MM.1S (cell line): ENCODE measurements around the gene SAFB.

Source experiments
- DNase-seq: peaks from one replicate; pipeline ENCODE4 v3.0.0-alpha.2; 2015
- H2AFZ ChIP-seq: fragments of 300-600 bp; sonication (generic); 2 replicates; pipeline ENCODE4 v1.6.0; 2016; ENCODE audit warnings: antibody characterized with exemption, low read length
- H3F3A ChIP-seq: fragments of 300-600 bp; sonication (generic); 2 replicates; pipeline ENCODE4 v1.6.1; 2016; ENCODE audit warnings: mild to moderate bottlenecking, antibody characterized with exemption, low read length, moderate library complexity, mixed read lengths; ENCODE audit not compliant: insufficient read depth
- H3K27ac ChIP-seq: fragments of 300-600 bp; sonication (generic); 2 replicates; pipeline ENCODE4 v1.5.1; 2016; ENCODE audit warnings: mild to moderate bottlenecking, low read length
- H3K27me3 ChIP-seq: fragments of 300-600 bp; sonication (generic); replicated peaks from 2 replicates; pipeline ENCODE4 v1.6.0; 2016; ENCODE audit warnings: low read length; ENCODE audit not compliant: insufficient read depth
- H3K36me3 ChIP-seq: fragments of 300-600 bp; sonication (generic); replicated peaks from 2 replicates; pipeline ENCODE4 v1.6.1; 2016; ENCODE audit warnings: mild to moderate bottlenecking, low read length, mixed read lengths; ENCODE audit not compliant: insufficient read depth
- H3K4me1 ChIP-seq: fragments of 300-600 bp; sonication (generic); 2 replicates; pipeline ENCODE4 v1.6.1; 2016; ENCODE audit warnings: low read length, mixed read lengths
- H3K4me2 ChIP-seq: fragments of 300-600 bp; sonication (generic); 2 replicates; pipeline ENCODE4 v1.6.0; 2016; ENCODE audit warnings: low read depth, low read length
- H3K4me3 ChIP-seq: fragments of 300-600 bp; sonication (generic); 2 replicates; pipeline ENCODE4 v1.5.1; 2016; ENCODE audit warnings: low read length, mixed read lengths
- H3K79me2 ChIP-seq: fragments of 300-600 bp; sonication (generic); 2 replicates; pipeline ENCODE4 v1.6.1; 2016; ENCODE audit warnings: mixed run types, low read length, mixed read lengths
- H3K9ac ChIP-seq: fragments of 300-600 bp; sonication (generic); 2 replicates; pipeline ENCODE4 v1.6.1; 2016; ENCODE audit warnings: low read length, mixed read lengths
- H3K9me2 ChIP-seq: fragments of 300-600 bp; sonication (generic); replicated peaks from 2 replicates; pipeline ENCODE4 v1.6.1; 2016; ENCODE audit warnings: mild to moderate bottlenecking, low read length, mixed read lengths; ENCODE audit not compliant: insufficient read depth
- H3K9me3 ChIP-seq: fragments of 300-600 bp; sonication (generic); replicated peaks from 2 replicates; pipeline ENCODE4 v1.6.1; 2016; ENCODE audit warnings: mild to moderate bottlenecking, low read length, mixed read lengths; ENCODE audit not compliant: insufficient read depth
- H4K20me1 ChIP-seq: fragments of 300-600 bp; sonication (generic); 2 replicates; pipeline ENCODE4 v1.6.1; 2016; ENCODE audit warnings: mild to moderate bottlenecking, low read length, moderate library complexity, mixed read lengths; ENCODE audit not compliant: insufficient read depth
- EZH2 ChIP-seq: fragments of 300-600 bp; sonication (generic); optimal IDR thresholded peaks from 2 replicates; pipeline ENCODE3; 2017; ENCODE audit warnings: low read depth, mild to moderate bottlenecking, antibody characterized with exemption, low read length, mixed read lengths
- EZH2phosphoT487 ChIP-seq: fragments of 300-600 bp; sonication (generic); IDR thresholded peaks from 2 replicates; pipeline ENCODE4 v1.6.1; 2018; ENCODE audit warnings: antibody characterized with exemption, low read length
- TF ChIP-seq, protein P1 (sequence below): fragments of 300-600 bp; sonication (generic); IDR thresholded peaks from 2 replicates; pipeline ENCODE4 v1.5.1; 2016; ENCODE audit warnings: antibody characterized with exemption, low read length, mixed read lengths

The SAFB gene

DNA sequence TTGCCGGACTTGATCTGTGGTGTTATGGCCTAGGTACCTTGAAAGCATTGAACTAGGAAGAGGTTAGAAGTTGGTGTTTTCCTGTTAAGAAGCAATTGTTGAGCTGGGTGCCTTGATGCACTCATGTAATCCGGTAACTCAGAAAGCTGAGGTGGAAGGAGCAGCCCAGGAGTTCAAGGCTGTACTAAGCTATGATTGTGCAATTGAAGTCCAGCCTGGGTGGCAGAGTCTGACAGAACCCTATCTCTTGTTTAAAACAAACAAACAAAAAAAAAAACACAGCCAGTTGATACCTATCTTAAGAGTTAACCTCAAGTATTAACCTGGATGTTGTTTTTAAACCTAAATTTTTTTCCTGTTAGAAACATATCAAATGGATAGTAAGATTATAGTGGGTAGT is 19.3 kb downstream of the SAFB start:
- H2AFZ ChIP-seq: no peak overlapping the region
- TF ChIP-seq EZH2phosphoT487: no peak
- TF ChIP-seq, protein P1, sequence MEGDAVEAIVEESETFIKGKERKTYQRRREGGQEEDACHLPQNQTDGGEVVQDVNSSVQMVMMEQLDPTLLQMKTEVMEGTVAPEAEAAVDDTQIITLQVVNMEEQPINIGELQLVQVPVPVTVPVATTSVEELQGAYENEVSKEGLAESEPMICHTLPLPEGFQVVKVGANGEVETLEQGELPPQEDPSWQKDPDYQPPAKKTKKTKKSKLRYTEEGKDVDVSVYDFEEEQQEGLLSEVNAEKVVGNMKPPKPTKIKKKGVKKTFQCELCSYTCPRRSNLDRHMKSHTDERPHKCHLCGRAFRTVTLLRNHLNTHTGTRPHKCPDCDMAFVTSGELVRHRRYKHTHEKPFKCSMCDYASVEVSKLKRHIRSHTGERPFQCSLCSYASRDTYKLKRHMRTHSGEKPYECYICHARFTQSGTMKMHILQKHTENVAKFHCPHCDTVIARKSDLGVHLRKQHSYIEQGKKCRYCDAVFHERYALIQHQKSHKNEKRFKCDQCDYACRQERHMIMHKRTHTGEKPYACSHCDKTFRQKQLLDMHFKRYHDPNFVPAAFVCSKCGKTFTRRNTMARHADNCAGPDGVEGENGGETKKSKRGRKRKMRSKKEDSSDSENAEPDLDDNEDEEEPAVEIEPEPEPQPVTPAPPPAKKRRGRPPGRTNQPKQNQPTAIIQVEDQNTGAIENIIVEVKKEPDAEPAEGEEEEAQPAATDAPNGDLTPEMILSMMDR: no peak
- TF ChIP-seq EZH2: no peak
- no peak for DNase-seq
- H3K36me3 ChIP-seq: peaks cover 34% of the 10 kb centered on the region
- no peaks in the 10 kb centered on the region for H3K9me3 ChIP-seq
- no peaks in the 10 kb centered on the region for H3K27me3 ChIP-seq
- no peak overlapping the region for H3K27ac ChIP-seq
- no peaks in the 10 kb centered on the region for H3F3A ChIP-seq
- no peaks in the 10 kb centered on the region for H3K9me2 ChIP-seq
- peaks cover 100% of the 10 kb centered on the region for H3K79me2 ChIP-seq
- H4K20me1 ChIP-seq: peaks cover 50% of the 10 kb centered on the region
- H3K9ac ChIP-seq: no peak overlapping the region
- no peak overlapping the region for H3K4me2 ChIP-seq
- no peaks in the 10 kb centered on the region for H3K4me1 ChIP-seq
- no peak overlapping the region for H3K4me3 ChIP-seq

DNA sequence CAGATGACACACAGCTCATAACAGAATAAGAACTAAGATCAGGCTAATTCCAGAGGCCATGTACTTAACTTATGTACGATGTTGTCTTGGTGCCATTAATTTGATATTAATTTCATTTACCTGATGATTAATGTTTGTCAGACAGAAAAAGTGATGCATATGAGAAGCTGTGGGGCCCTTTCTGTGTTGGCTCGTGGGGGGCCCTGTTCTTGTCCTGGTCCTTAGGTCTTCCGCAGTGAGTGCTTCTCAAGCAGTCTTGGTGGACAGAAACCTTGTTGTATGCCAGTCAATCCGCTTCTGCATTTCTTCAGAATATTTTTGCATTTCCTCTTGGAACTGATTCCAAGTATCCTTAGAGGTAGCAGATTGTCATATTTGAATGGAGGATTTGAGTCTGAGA is 20.2 kb downstream of the SAFB start:
- H3K9me2 ChIP-seq: no peaks in the 10 kb centered on the region
- no peak overlapping the region for H3K9ac ChIP-seq
- no peak overlapping the region for H3K27ac ChIP-seq
- H3K36me3 ChIP-seq: peaks cover 43% of the 10 kb centered on the region
- no peaks in the 10 kb centered on the region for H3K4me1 ChIP-seq
- no peak for TF ChIP-seq EZH2
- TF ChIP-seq, protein P1: no peak
- TF ChIP-seq EZH2phosphoT487: no peak
- no peaks in the 10 kb centered on the region for H3K27me3 ChIP-seq
- no peak for DNase-seq
- H3F3A ChIP-seq: no peaks in the 10 kb centered on the region
- no peak overlapping the region for H2AFZ ChIP-seq
- H3K4me2 ChIP-seq: no peak overlapping the region
- no peaks in the 10 kb centered on the region for H3K9me3 ChIP-seq
- H3K79me2 ChIP-seq: peaks cover 100% of the 10 kb centered on the region
- H3K4me3 ChIP-seq: no peak overlapping the region
- H4K20me1 ChIP-seq: peaks cover 47% of the 10 kb centered on the region

DNA sequence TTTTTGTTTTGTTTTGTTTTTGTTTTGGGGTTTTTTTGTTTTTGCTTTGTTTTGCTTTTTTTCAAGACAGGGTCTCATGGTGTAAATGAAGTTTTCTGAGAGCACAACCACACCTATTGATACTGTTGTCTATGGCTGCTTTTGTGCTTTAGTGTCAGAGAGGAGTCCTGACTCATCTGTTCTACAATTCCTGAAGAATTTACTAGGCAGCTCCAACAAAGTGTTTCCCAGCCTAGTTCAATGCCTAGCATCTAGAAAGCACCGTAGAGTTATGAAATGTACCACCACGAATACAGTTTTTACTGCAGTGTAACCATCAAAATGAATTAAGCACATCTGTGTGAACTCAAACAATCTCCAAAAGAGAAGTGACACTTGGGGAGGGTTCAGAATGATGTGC is 21.2 kb downstream of the SAFB start:
- Histone ChIP-seq H3K9ac (no peak overlapping the region), H3K79me2 (peaks cover 96% of the 10 kb centered on the region), H2AFZ (no peak overlapping the region), H3K27ac (no peak overlapping the region), H3F3A (no peaks in the 10 kb centered on the region), H3K4me2 (no peak overlapping the region), H3K4me3 (no peak overlapping the region), H3K9me3 (no peaks in the 10 kb centered on the region), H4K20me1 (peaks cover 50% of the 10 kb centered on the region), H3K27me3 (no peaks in the 10 kb centered on the region), H3K9me2 (no peaks in the 10 kb centered on the region), H3K4me1 (no peaks in the 10 kb centered on the region), H3K36me3 (peaks cover 48% of the 10 kb centered on the region)
- DNase-seq: no peak
- TF ChIP-seq EZH2phosphoT487 (no peak), EZH2 (no peak)
- TF ChIP-seq, protein P1: no peak
